C4-2B (cell line): ENCODE measurements around the gene PTDSS2.

ENCODE experiments used
- ZFX ChIP-seq: fragments of 450-650 bp; IDR thresholded peaks from 2 replicates; pipeline ENCODE4 v1.6.1; 2017
- TF ChIP-seq, protein P1 (sequence below): fragments of 450-650 bp; conservative IDR thresholded peaks from 2 replicates; pipeline ENCODE4 v1.5.1; 2017; ENCODE audit warnings: mild to moderate bottlenecking

DNA sequence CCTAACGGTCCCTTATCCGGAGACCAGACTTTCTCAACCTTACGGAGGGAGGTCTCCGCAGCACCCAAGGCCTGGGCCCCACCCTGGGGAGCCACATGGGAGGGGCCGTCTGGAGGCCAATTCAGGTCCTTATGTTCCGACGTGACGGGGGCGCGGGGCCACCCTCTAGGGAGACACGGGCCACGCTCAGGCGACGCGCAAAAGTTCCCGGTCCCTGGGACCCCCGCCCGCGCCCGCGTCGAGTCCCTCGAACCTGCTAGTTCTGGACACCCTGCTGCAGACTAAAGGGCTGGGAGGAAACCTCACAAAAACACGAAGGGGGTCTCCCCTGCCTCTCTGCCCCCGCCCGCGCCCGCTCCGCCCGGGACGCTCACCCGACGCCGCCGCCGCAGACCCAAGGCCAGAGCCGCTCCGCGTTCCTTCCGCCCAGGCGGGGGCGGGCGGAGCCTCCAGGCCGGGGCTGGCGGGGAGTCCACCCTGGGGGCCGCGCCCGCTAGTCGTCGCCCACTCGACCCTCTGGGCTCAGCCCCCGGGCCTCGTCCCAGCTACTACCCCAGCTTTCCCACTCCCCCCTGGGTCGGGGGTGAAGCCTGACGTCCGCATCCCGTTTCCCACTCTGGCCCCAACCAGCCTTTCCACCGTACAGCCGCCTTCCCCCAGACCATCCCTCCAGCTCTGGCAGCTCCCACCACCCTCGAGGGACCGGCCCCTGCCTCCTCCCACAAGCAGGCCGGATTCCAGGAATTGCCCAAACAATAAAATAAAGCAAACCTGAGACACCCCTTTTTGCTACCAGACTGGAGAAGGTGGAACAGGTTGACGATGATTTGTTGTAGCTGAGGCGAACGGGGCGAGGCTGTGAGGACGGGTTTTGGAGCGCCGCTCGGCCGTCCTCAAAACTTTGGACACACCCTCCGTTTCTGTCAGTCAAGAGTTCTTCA is 54.2 kb downstream of the PTDSS2 start:
- TF ChIP-seq, protein P1, sequence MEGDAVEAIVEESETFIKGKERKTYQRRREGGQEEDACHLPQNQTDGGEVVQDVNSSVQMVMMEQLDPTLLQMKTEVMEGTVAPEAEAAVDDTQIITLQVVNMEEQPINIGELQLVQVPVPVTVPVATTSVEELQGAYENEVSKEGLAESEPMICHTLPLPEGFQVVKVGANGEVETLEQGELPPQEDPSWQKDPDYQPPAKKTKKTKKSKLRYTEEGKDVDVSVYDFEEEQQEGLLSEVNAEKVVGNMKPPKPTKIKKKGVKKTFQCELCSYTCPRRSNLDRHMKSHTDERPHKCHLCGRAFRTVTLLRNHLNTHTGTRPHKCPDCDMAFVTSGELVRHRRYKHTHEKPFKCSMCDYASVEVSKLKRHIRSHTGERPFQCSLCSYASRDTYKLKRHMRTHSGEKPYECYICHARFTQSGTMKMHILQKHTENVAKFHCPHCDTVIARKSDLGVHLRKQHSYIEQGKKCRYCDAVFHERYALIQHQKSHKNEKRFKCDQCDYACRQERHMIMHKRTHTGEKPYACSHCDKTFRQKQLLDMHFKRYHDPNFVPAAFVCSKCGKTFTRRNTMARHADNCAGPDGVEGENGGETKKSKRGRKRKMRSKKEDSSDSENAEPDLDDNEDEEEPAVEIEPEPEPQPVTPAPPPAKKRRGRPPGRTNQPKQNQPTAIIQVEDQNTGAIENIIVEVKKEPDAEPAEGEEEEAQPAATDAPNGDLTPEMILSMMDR: no peak
- no peak for TF ChIP-seq ZFX
